Measurements from ENCODE around the gene PBX4. TPM values are rescaled to one million over a fixed set of nuclear protein-coding genes. Genes with fewer than 3 reads are reported as not detected.

Gene PBX4
- total RNA-seq, 3 donors from 2014 or later (not counting 1 experiment from before 2014, with no cell fraction given), result 10.7 to 15.9 (median 11.1) TPM

DNA sequence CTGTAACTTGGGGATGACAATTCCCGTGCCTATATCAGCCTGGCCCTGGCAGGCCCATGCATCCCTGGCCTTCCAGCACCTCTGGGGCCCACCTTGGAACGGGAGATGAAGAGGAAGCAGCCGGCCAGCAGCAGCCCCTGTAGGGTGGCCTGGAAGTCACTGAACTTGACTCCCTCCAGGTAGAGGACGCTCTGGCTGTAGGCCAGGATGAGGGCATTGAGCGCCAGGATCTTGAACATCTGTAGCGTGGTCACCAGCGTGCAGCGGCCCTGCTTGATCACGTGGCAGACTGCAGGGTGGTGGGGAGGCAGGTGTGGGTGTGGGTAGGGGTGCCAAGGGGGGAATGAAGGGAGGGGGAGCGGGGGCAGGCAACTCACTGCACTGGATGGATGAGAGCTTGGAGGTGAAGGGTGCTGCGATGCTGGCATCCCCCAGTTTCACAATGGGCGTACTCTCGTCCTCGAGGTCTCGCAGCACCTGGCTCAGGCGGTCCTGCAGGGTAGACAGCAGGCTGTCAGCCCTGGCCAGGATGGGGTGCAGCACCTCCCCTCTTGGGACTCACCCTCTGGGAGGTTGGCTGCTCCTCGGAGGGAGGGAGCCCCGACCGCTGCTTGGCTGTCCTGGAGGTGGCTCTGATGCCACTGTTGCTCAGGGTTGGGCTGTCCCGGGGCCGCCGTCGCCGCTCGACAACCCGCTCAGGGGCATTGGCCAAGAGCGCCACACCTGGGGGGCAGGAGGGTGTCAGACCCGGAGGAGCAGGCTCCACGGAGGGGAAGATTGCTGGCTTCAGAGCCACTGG lies 28.7 kb upstream of the PBX4 start:
- Histone ChIP-seq H3K4me3 (ENCODE audit: low read length) (no peak overlapping the region), H3K36me3 (ENCODE audit: control insufficient read depth, insufficient read depth, low read length) (peaks cover 48% of the 10 kb centered on the region), H3K27ac (ENCODE audit: low read length) (no peak overlapping the region), H3K9me3 (ENCODE audit: control insufficient read depth, insufficient read depth, low read length) (no peaks in the 10 kb centered on the region), H3K27me3 (ENCODE audit: control insufficient read depth, insufficient read depth, low read length) (no peaks in the 10 kb centered on the region), H3K4me1 (ENCODE audit: control insufficient read depth, insufficient read depth, low read length) (peaks cover 17% of the 10 kb centered on the region)
- ATAC-seq, result no peak
- Mint-ChIP-seq H3K9me3 (no peaks in the 10 kb centered on the region), H3K27me3 (ENCODE audit: low read depth in 2 of 2) (no peaks in the 10 kb centered on the region), H3K4me3 (no peak overlapping the region), H3K36me3 (no peaks in the 10 kb centered on the region), H3K4me1 (peaks cover 9 to 18% of the 10 kb centered on the region in 2 donors), H3K27ac (no peak overlapping the region)
- DNase-seq, result no peak
- WGBS (ENCODE audit: insufficient coverage), result 94% methylated on average over 29 of the region's 29 CpGs
- TF ChIP-seq, protein P1, sequence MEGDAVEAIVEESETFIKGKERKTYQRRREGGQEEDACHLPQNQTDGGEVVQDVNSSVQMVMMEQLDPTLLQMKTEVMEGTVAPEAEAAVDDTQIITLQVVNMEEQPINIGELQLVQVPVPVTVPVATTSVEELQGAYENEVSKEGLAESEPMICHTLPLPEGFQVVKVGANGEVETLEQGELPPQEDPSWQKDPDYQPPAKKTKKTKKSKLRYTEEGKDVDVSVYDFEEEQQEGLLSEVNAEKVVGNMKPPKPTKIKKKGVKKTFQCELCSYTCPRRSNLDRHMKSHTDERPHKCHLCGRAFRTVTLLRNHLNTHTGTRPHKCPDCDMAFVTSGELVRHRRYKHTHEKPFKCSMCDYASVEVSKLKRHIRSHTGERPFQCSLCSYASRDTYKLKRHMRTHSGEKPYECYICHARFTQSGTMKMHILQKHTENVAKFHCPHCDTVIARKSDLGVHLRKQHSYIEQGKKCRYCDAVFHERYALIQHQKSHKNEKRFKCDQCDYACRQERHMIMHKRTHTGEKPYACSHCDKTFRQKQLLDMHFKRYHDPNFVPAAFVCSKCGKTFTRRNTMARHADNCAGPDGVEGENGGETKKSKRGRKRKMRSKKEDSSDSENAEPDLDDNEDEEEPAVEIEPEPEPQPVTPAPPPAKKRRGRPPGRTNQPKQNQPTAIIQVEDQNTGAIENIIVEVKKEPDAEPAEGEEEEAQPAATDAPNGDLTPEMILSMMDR (IDR thresholded peaks at IDR 0.05), result no peak
- intact Hi-C loops (cut with micrococcal nuclease), result no loop called here

- TF ChIP-seq, protein P1 (IDR thresholded peaks at IDR 0.05), result no peak
- Mint-ChIP-seq H3K36me3 (no peaks in the 10 kb centered on the region), H3K4me1 (peaks cover 15 to 24% of the 10 kb centered on the region in 2 donors), H3K4me3 (no peak overlapping the region), H3K27ac (peak overlapping the region in 1 of 2 donors; percentile 46), H3K9me3 (no peaks in the 10 kb centered on the region), H3K27me3 (ENCODE audit: low read depth in 2 of 2) (no peaks in the 10 kb centered on the region)
- Histone ChIP-seq H3K27ac (ENCODE audit: low read length) (no peak overlapping the region), H3K4me3 (ENCODE audit: low read length) (no peak overlapping the region), H3K36me3 (ENCODE audit: control insufficient read depth, insufficient read depth, low read length) (peaks cover 39% of the 10 kb centered on the region), H3K4me1 (ENCODE audit: control insufficient read depth, insufficient read depth, low read length) (peaks cover 27% of the 10 kb centered on the region), H3K27me3 (ENCODE audit: control insufficient read depth, insufficient read depth, low read length) (no peaks in the 10 kb centered on the region), H3K9me3 (ENCODE audit: control insufficient read depth, insufficient read depth, low read length) (no peaks in the 10 kb centered on the region)
- ATAC-seq (no peak), DNase-seq (no peak)
- intact Hi-C loops (cut with micrococcal nuclease), result no loop called here
- WGBS (ENCODE audit: insufficient coverage), result 95% methylated on average over 17 of the region's 17 CpGs
Measured at GRCh38 chr19:19645233-19645870, 26.9 kb upstream of the PBX4 start.

GRCh38 chr19:19644054-19644388 lies 25.5 kb upstream of the PBX4 start:
- H3K27ac Mint-ChIP-seq, result peak overlapping the region; percentile 92 to 95

More at GRCh38 chr19:19644054-19644388, 25.5 kb upstream of the PBX4 start:
- Mint-ChIP-seq H3K9me3 (no peaks in the 10 kb centered on the region), H3K36me3 (no peaks in the 10 kb centered on the region), H3K27me3 (ENCODE audit: low read depth in 2 of 2) (no peaks in the 10 kb centered on the region), H3K4me3 (peak overlapping the region; percentile 98), H3K4me1 (peaks cover 15 to 22% of the 10 kb centered on the region in 2 donors)
- intact Hi-C loops (cut with micrococcal nuclease), result loop anchor here (1.0 kb wide), 1 partner anchor 112 kb away; no protein-coding TSS in a partner anchor
- Histone ChIP-seq H3K27ac (ENCODE audit: low read length) (peak overlapping the region; percentile 95), H3K27me3 (ENCODE audit: control insufficient read depth, insufficient read depth, low read length) (no peaks in the 10 kb centered on the region), H3K9me3 (ENCODE audit: control insufficient read depth, insufficient read depth, low read length) (no peaks in the 10 kb centered on the region), H3K4me3 (ENCODE audit: low read length) (peak overlapping the region; percentile 99), H3K4me1 (ENCODE audit: control insufficient read depth, insufficient read depth, low read length) (peaks cover 27% of the 10 kb centered on the region), H3K36me3 (ENCODE audit: control insufficient read depth, insufficient read depth, low read length) (peaks cover 45% of the 10 kb centered on the region)
- 20% methylated on average over 3 of the region's 5 CpGs for WGBS (ENCODE audit: insufficient coverage)
- no peak for DNase-seq
- ATAC-seq, result no peak
- TF ChIP-seq, protein P1 (IDR thresholded peaks at IDR 0.05), result peak; percentile 56
